IMR-90 (cell line): ENCODE measurements around the gene CHRNA10. TPM values are rescaled to one million over a fixed set of nuclear protein-coding genes. Genes with fewer than 3 reads are reported as not detected.

Experiments
- ATAC-seq: fragments of 200-7000 bp; cut with Tn5 transposase; 2 replicates; pipeline ENCODE4 v1.9.1; 2020; ENCODE audit warnings: low read depth, mild to moderate bottlenecking, moderate library complexity
- BruUV-seq: library from RNA; stranded (reverse); fragments of 400-500 nt; replicated peaks from 2 replicates; lab custom pipeline; 2021; lab: Mats Ljungman, UMichigan
- CTCF ChIA-PET: fragments of 300-600 bp; formaldehyde crosslinking; extraction: SDS; loops from one replicate; lab custom pipeline; 2021; ENCODE audit warnings: antibody characterized with exemption; lab: Yijun Ruan, JAX
- POLR2A ChIA-PET: fragments of 300-600 bp; sonication (Branson Sonifier 250); formaldehyde crosslinking; loops from one replicate; lab custom pipeline; 2022; ENCODE audit warnings: antibody characterized with exemption; ENCODE audit not compliant: unreplicated experiment; lab: Charles Lee
- DNase-seq: peaks from one replicate; pipeline ENCODE4 v3.0.0; 2013
- H2AFZ ChIP-seq: replicated peaks from 2 replicates; pipeline ENCODE3; 2013; ENCODE audit warnings: low read length, mild to moderate bottlenecking; ENCODE audit not compliant: poor library complexity
- H2AK5ac ChIP-seq: 2 replicates; pipeline ENCODE4 v1.6.1; 2013; ENCODE audit warnings: low read depth, low read length, inconsistent platforms
- H2AK9ac ChIP-seq: replicated peaks from 2 replicates; pipeline ENCODE3; 2013; ENCODE audit warnings: mild to moderate bottlenecking, low read depth, low read length, moderate library complexity; ENCODE audit not compliant: poor library complexity
- H2BK120ac ChIP-seq: 2 replicates; pipeline ENCODE4 v1.6.1; 2013; ENCODE audit warnings: low read depth, low read length, inconsistent platforms
- H2BK15ac ChIP-seq: 3 replicates; pipeline ENCODE4 v1.6.1; 2013; ENCODE audit warnings: low read depth, low read length, inconsistent platforms
- H2BK20ac ChIP-seq: 2 replicates; pipeline ENCODE4 v1.6.1; 2013; ENCODE audit warnings: low read depth, mild to moderate bottlenecking, inconsistent platforms, low read length, moderate library complexity
- H2BK5ac ChIP-seq: 2 replicates; pipeline ENCODE4 v1.6.1; 2013; ENCODE audit warnings: mild to moderate bottlenecking, low read depth, low read length, inconsistent platforms; ENCODE audit not compliant: poor library complexity, severe bottlenecking
- H3K14ac ChIP-seq: replicated peaks from 2 replicates; pipeline ENCODE4 v1.6.1; 2013; ENCODE audit warnings: low read depth, low read length, inconsistent platforms
- H3K18ac ChIP-seq: 2 replicates; pipeline ENCODE4 v1.6.1; 2013; ENCODE audit warnings: low read depth, low read length, control low read depth
- H3K23ac ChIP-seq: 2 replicates; pipeline ENCODE4 v1.6.1; 2013; ENCODE audit warnings: low read depth, low read length, inconsistent platforms
- H3K27ac ChIP-seq: 2 replicates; pipeline ENCODE4 v1.5.1; 2013; ENCODE audit warnings: mild to moderate bottlenecking, control low read depth, low read length; ENCODE audit not compliant: insufficient read depth
- H3K27me3 ChIP-seq: 2 replicates; pipeline ENCODE4 v1.6.1; 2013; ENCODE audit warnings: low read length; ENCODE audit not compliant: control insufficient read depth, insufficient read depth
- H3K36me3 ChIP-seq: 2 replicates; pipeline ENCODE4 v1.6.1; 2013; ENCODE audit warnings: low read length, mixed read lengths; ENCODE audit not compliant: control insufficient read depth, insufficient read depth
- H3K4ac ChIP-seq: 2 replicates; pipeline ENCODE4 v1.6.1; 2013; ENCODE audit warnings: low read depth, low read length, inconsistent platforms
- H3K4me1 ChIP-seq: 2 replicates; pipeline ENCODE4 v1.6.1; 2013; ENCODE audit warnings: low read length, mixed read lengths; ENCODE audit not compliant: control insufficient read depth, insufficient read depth
- H3K4me2 ChIP-seq: 2 replicates; pipeline ENCODE4 v1.6.1; 2013; ENCODE audit warnings: low read depth, mild to moderate bottlenecking, control low read depth, low read length, moderate library complexity
- H3K4me3 ChIP-seq: 2 replicates; pipeline ENCODE4 v1.5.1; 2013; ENCODE audit warnings: low read depth, mild to moderate bottlenecking, control low read depth, low read length, moderate library complexity; ENCODE audit not compliant: insufficient read depth
- H3K56ac ChIP-seq: 2 replicates; pipeline ENCODE4 v1.6.1; 2013; ENCODE audit warnings: low read length, inconsistent platforms; ENCODE audit not compliant: insufficient read depth; ENCODE audit errors: extremely low read depth
- H3K79me1 ChIP-seq, 2 experiments: 2 replicates each; pipeline ENCODE4 v1.6.1; 2013; ENCODE audit warnings: low read length in 2 of 2, inconsistent platforms in 1 of 2, low read depth in 1 of 2
- H3K9ac ChIP-seq: 2 replicates; pipeline ENCODE4 v1.6.1; 2013; ENCODE audit warnings: low read depth, low read length, control low read depth
- H3K9me1 ChIP-seq: 2 replicates; pipeline ENCODE4 v1.6.1; 2013; ENCODE audit warnings: low read length, inconsistent platforms; ENCODE audit not compliant: insufficient read depth
- H3K9me3 ChIP-seq: 2 replicates; pipeline ENCODE4 v1.6.1; 2013; ENCODE audit warnings: low read length; ENCODE audit not compliant: control insufficient read depth, insufficient read depth
- H4K20me1 ChIP-seq: 2 replicates; pipeline ENCODE4 v1.6.1; 2013; ENCODE audit warnings: low read length, inconsistent platforms; ENCODE audit not compliant: insufficient read depth
- H4K5ac ChIP-seq: 2 replicates; pipeline ENCODE4 v1.6.1; 2013; ENCODE audit warnings: mild to moderate bottlenecking, low read depth, low read length, control low read depth
- H4K8ac ChIP-seq, 2 experiments: 2 replicates each; pipeline ENCODE4 v1.6.1; 2013; ENCODE audit warnings: low read depth in 2 of 2, low read length in 2 of 2, control low read depth in 1 of 2, inconsistent platforms in 1 of 2
- H4K91ac ChIP-seq: 2 replicates; pipeline ENCODE4 v1.6.1; 2013; ENCODE audit warnings: low read depth, low read length, inconsistent platforms; ENCODE audit not compliant: insufficient read depth
- BHLHE40 ChIP-seq: fragments of 150-350 bp; IDR thresholded peaks from 2 replicates; pipeline ENCODE4 v1.6.1; 2016; ENCODE audit warnings: mild to moderate bottlenecking, low read depth, low read length
- CEBPB ChIP-seq: IDR thresholded peaks from 2 replicates; pipeline ENCODE4 v1.6.1; 2012; ENCODE audit warnings: low read depth, low read length, improper control_type of control experiment
- CHD1 ChIP-seq: IDR thresholded peaks from 2 replicates; pipeline ENCODE4 v1.6.1; 2012; ENCODE audit warnings: low read depth, low read length, improper control_type of control experiment
- FOS ChIP-seq: fragments of 150-350 bp; IDR thresholded peaks from 2 replicates; pipeline ENCODE4 v1.6.1; 2016; ENCODE audit warnings: low read depth, low read length
- MAFK ChIP-seq: IDR thresholded peaks from 2 replicates; pipeline ENCODE4 v1.6.1; 2012; ENCODE audit warnings: low read depth, low read length, improper control_type of control experiment
- MAZ ChIP-seq: IDR thresholded peaks from 2 replicates; pipeline ENCODE4 v1.6.1; 2012; ENCODE audit warnings: low read depth, mild to moderate bottlenecking, low read length, improper control_type of control experiment, moderate library complexity, borderline replicate concordance
- MXI1 ChIP-seq: IDR thresholded peaks from 2 replicates; pipeline ENCODE4 v1.6.1; 2012; ENCODE audit warnings: low read depth, mild to moderate bottlenecking, low read length, moderate library complexity, borderline replicate concordance
- NFE2L2 ChIP-seq: fragments of 150-350 bp; IDR thresholded peaks from 2 replicates; pipeline ENCODE4 v1.6.1; 2016; ENCODE audit warnings: low read depth, mild to moderate bottlenecking, low read length
- POLR2A ChIP-seq: IDR thresholded peaks from 2 replicates; pipeline ENCODE4 v1.6.1; 2012; ENCODE audit warnings: mild to moderate bottlenecking, low read depth, low read length
- RAD21 ChIP-seq: IDR thresholded peaks from 2 replicates; pipeline ENCODE4 v1.6.1; 2012; ENCODE audit warnings: low read length, improper control_type of control experiment
- RCOR1 ChIP-seq: IDR thresholded peaks from 2 replicates; pipeline ENCODE4 v1.6.1; 2012; ENCODE audit warnings: mild to moderate bottlenecking, low read length, improper control_type of control experiment; ENCODE audit not compliant: insufficient replicate concordance
- RFX5 ChIP-seq: IDR thresholded peaks from 2 replicates; pipeline ENCODE4 v1.8.0; 2012; ENCODE audit warnings: low read depth, mild to moderate bottlenecking, low read length, moderate library complexity
- SMC3 ChIP-seq: fragments of 150-350 bp; IDR thresholded peaks from 2 replicates; pipeline ENCODE4 v1.6.1; 2016; ENCODE audit warnings: low read depth, mild to moderate bottlenecking, antibody characterized with exemption, low read length, moderate library complexity
- USF2 ChIP-seq: fragments of 150-350 bp; IDR thresholded peaks from 2 replicates; pipeline ENCODE4 v1.6.1; 2017; ENCODE audit warnings: mild to moderate bottlenecking, antibody characterized with exemption, low read length, low read depth
- dilution Hi-C: fragments of 300-500 bp; cut with HindIII; formaldehyde crosslinking; loops from one replicate; pipeline ENCODE4 v1.14.3; 2018; ENCODE audit warnings: low sequenced_read_pairs; ENCODE audit not compliant: unreplicated experiment
- in situ Hi-C: fragments of 300-500 bp; cut with MboI; formaldehyde crosslinking; loops from 3 replicates; pipeline ENCODE4 v1.14.3; 2019; ENCODE audit warnings: low sequenced_read_pairs, inconsistent platforms, mixed read lengths
- intact Hi-C: fragments of 100-400 bp; cut with micrococcal nuclease; formaldehyde crosslinking; loops from 2 replicates; pipeline ENCODE4 v1.10.0; 2022
- polyA plus RNA-seq, 3 experiments: library from polyadenylated mRNA; depleted of rRNA; stranded (reverse); fragments of >200 nt; gene quantifications; 2 replicates each; pipeline ENCODE4 v1.2.3, GENCODE V29; 2012; ENCODE audit warnings: low replicate concordance in 1 of 3
- total RNA-seq: library from RNA; depleted of rRNA; stranded (reverse); fragments of >200 nt; gene quantifications from 2 replicates; pipeline ENCODE4 v1.2.3, GENCODE V29; 2012

CHRNA10 gene
- total and polyA plus RNA-seq, 2 of the 4 experiments (the other 2 are of a cell fraction): 0.36 to 0.79 TPM

DNA sequence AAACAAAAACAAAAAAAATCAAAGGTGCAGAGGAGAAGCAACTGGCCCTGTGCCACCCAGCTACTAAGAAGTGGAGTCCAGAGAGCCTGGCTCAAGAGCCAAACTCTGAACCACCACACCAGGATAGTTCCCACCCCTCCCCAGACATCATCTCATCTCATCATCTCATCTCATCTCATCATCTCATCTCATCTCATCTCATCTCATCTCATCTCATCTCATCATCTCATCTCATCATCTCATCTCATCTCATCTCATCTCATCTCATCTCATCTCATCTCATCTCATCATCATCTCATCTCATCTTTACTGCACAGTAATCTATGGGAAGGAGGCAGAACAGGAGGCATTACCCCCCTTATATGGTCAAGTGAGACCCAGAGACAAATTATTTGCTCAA lies 8.3 kb downstream of the CHRNA10 start:
- Histone ChIP-seq H3K27me3 (peaks cover 6% of the 10 kb centered on the region; the same call in 1 of the 2 replicates), H2BK20ac (no peak overlapping the region), H3K23ac (no peak overlapping the region), H2AK9ac (no peak overlapping the region), H3K18ac (no peak overlapping the region), H3K4me3 (no peak overlapping the region), H3K4ac (no peak overlapping the region), H3K4me1 (no peaks in the 10 kb centered on the region), H4K8ac (no peak overlapping the region), H4K5ac (no peak overlapping the region), H3K79me1 (no peaks in the 10 kb centered on the region), H3K9me3 (no peaks in the 10 kb centered on the region), H2AFZ (no peak overlapping the region), H2BK120ac (no peak overlapping the region), H4K20me1 (no peaks in the 10 kb centered on the region), H3K27ac (no peak overlapping the region), H2BK5ac (no peak overlapping the region), H2BK15ac (no peak overlapping the region), H2AK5ac (no peak overlapping the region), H3K56ac (no peak overlapping the region), H3K9ac (no peak overlapping the region), H3K4me2 (no peak overlapping the region), H4K91ac (no peak overlapping the region), H3K36me3 (peaks cover 17% of the 10 kb centered on the region), H3K9me1 (no peaks in the 10 kb centered on the region), H3K14ac (no peak overlapping the region)
- dilution Hi-C loops (no loop called here), intact Hi-C loops (no loop called here), in situ Hi-C loops (no loop called here)
- no TSS peak for BruUV-seq
- ATAC-seq (no peak), DNase-seq (no peak)
- CTCF ChIA-PET: no interaction called here
- no peak for TF ChIP-seq SMC3
- no peak for TF ChIP-seq USF2
- no peak for TF ChIP-seq MAFK
- no peak for TF ChIP-seq MXI1
- TF ChIP-seq POLR2A: no peak
- TF ChIP-seq FOS: no peak
- no peak for TF ChIP-seq NFE2L2
- TF ChIP-seq RFX5: no peak
- no peak for TF ChIP-seq MAZ
- no peak for TF ChIP-seq CEBPB
- no peak for TF ChIP-seq CHD1
- TF ChIP-seq RAD21: no peak
- no peak for TF ChIP-seq BHLHE40
- TF ChIP-seq RCOR1: no peak
- POLR2A ChIA-PET: no interaction called here
